H1 (cell line): ENCODE data around the gene CNOT2. TPM values are rescaled to one million over a fixed set of nuclear protein-coding genes. Genes with fewer than 3 reads are reported as not detected.

ENCODE experiments used
- CBX5 ChIP-seq: fragments of 300-800, 300-1000 bp; sonication (generic); IDR thresholded peaks from 2 replicates; pipeline ENCODE4 v1.7.1; 2016; ENCODE audit warnings: antibody characterized with exemption, low read length, low read depth
- polyA plus RNA-seq, 7 experiments: library from polyadenylated mRNA; depleted of rRNA in 3 of 7; stranded (reverse) in 5 of 7; unstranded in 2 of 7; fragments of >200 nt in 5 of 7; fragments of 200-250 nt in 2 of 7; gene quantifications; 1 replicate in 5 of 7; 2 replicates in 1 of 7; 4 replicates in 1 of 7; pipeline versions ENCODE4 v1.2.1 to v1.2.3, GENCODE V29; 2011 to 2013; ENCODE audit warnings: missing spikeins in 2 of 7, mixed read lengths in 2 of 7
- total RNA-seq: library from RNA; stranded (reverse); fragmentation: NEBNext Ultra II Directional; extraction: Animal tissue kit (Norgen Biotek cat#: 25700); gene quantifications from 2 replicates; pipeline ENCODE4 v1.2.1, GENCODE V29; 2021

The CNOT2 gene
- total and polyA plus RNA-seq, 2 of the 8 experiments (the other 6 are each of a cell fraction or from before 2014, with no cell fraction given), result 61.2 to 64.8 TPM

GRCh38 chr12:70306676-70307075 is 63.4 kb downstream of the CNOT2 start (continued):
- no peak for TF ChIP-seq CBX5
